Loucy (cell line): ENCODE measurements around the gene AFTPH.

Experiments used
- H2AFZ ChIP-seq: fragments of 200-600 bp; sonication (generic); 2 replicates; pipeline ENCODE4 v1.6.0; 2016; ENCODE audit warnings: antibody characterized with exemption, mild to moderate bottlenecking, low read length, moderate library complexity
- H3F3A ChIP-seq: fragments of 200-600 bp; 2 replicates; pipeline ENCODE4 v1.6.0; 2016; ENCODE audit warnings: antibody characterized with exemption, low read depth, mild to moderate bottlenecking
- H3K27me3 ChIP-seq: fragments of 200-600 bp; sonication (generic); 2 replicates; pipeline ENCODE4 v1.6.1; 2014; ENCODE audit warnings: low read length, mild to moderate bottlenecking; ENCODE audit not compliant: insufficient read depth, poor library complexity, severe bottlenecking
- H3K36me3 ChIP-seq: fragments of 200-600 bp; sonication (generic); 2 replicates; pipeline ENCODE4 v1.6.1; 2016; ENCODE audit warnings: low read length; ENCODE audit not compliant: insufficient read depth
- H3K4me1 ChIP-seq: fragments of 200-600 bp; sonication (generic); 2 replicates; pipeline ENCODE4 v1.5.1; 2014; ENCODE audit warnings: low read length, mild to moderate bottlenecking; ENCODE audit not compliant: insufficient read depth, poor library complexity, severe bottlenecking
- H3K4me2 ChIP-seq: fragments of 200-600 bp; sonication (generic); 2 replicates; pipeline ENCODE4 v1.6.0; 2014; ENCODE audit warnings: antibody characterized with exemption, low read length, low read depth, mild to moderate bottlenecking; ENCODE audit not compliant: poor library complexity, severe bottlenecking
- H3K4me3 ChIP-seq: fragments of 200-600 bp; sonication (generic); 2 replicates; pipeline ENCODE4 v1.5.1; 2014; ENCODE audit warnings: low read length, mild to moderate bottlenecking, mixed read lengths; ENCODE audit not compliant: poor library complexity, severe bottlenecking
- H3K79me2 ChIP-seq: fragments of 200-600 bp; sonication (generic); 2 replicates; pipeline ENCODE4 v1.6.1; 2014; ENCODE audit warnings: low read length; ENCODE audit not compliant: insufficient read depth
- H3K9ac ChIP-seq: fragments of 200-600 bp; sonication (generic); 2 replicates; pipeline ENCODE4 v1.6.0; 2014; ENCODE audit warnings: mild to moderate bottlenecking, low read depth, low read length, moderate library complexity; ENCODE audit not compliant: poor library complexity, severe bottlenecking
- H3K9me2 ChIP-seq: fragments of 200-600 bp; sonication (generic); replicated peaks from 2 replicates; pipeline ENCODE4 v1.6.1; 2016; ENCODE audit warnings: low read depth, low read length, mixed read lengths
- H3K9me3 ChIP-seq: fragments of 200-600 bp; sonication (generic); 2 replicates; pipeline ENCODE4 v1.6.1; 2014; ENCODE audit warnings: mild to moderate bottlenecking, antibody characterized with exemption, low read length, low read depth; ENCODE audit not compliant: insufficient read depth
- H4K20me1 ChIP-seq: fragments of 200-600 bp; sonication (generic); 2 replicates; pipeline ENCODE4 v1.6.0; 2014; ENCODE audit warnings: antibody characterized with exemption, low read length, mild to moderate bottlenecking; ENCODE audit not compliant: insufficient read depth, poor library complexity, severe bottlenecking
- EZH2phosphoT487 ChIP-seq: fragments of 200-600 bp; IDR thresholded peaks from 2 replicates; pipeline ENCODE4 v1.6.1; 2018; ENCODE audit warnings: antibody characterized with exemption, mild to moderate bottlenecking, moderate library complexity, borderline replicate concordance
- TF ChIP-seq, protein P1 (sequence below): fragments of 200-600 bp; sonication (generic); conservative IDR thresholded peaks from 2 replicates; pipeline ENCODE4 v1.5.1; 2014; ENCODE audit warnings: mild to moderate bottlenecking, antibody characterized with exemption, low read length

AFTPH gene

DNA sequence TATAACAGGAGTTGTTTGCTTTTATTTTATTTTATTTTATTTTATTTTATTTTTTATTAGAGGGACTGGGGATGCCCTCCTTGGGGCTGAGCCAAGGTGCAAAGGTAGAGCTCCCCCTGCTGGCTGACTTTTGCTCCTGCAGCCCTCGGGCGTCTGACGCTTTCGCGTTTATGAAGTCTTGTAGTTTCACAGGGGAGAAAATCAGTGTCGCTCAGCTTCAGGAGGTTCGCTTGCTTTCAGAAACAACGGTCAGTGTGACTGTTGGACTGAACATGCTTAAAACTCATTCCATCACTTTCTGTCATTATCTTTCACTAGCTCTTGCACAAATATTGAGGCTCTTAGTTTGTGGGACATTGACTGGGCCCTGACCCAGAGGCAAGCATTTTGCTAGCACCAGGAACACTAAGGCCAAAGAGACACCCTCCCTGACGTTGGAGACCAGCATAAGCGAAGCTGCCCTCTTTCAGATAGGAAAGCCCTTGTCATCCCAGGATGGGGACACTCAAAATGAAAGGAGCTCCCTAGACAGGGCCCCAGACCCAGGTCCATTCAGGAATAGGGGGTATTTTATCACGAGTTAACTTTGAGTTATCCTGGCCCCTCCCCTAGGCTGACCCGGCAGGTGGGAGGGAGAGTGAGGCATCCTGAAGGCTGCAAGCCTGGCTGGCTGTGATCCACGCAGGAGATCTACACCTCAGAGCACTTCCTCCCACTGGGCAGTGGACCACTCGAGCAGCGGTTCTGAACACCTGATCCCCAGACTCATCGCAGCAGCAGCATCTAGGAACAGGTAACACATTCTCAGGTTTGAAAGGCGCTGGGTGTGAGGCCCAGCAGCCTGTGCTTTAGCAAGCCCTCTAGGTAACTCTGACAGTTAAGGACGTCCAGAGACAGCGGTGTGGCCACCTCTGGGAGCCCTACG lies 35.8 kb upstream of the AFTPH start:
- Histone ChIP-seq H3K9me2 (no peaks in the 10 kb centered on the region), H4K20me1 (no peaks in the 10 kb centered on the region), H2AFZ (no peak overlapping the region), H3K79me2 (no peaks in the 10 kb centered on the region), H3K9ac (no peak overlapping the region), H3K36me3 (no peaks in the 10 kb centered on the region), H3K4me1 (no peaks in the 10 kb centered on the region), H3F3A (no peaks in the 10 kb centered on the region), H3K27me3 (peaks cover 56% of the 10 kb centered on the region), H3K4me3 (no peak overlapping the region), H3K4me2 (no peak overlapping the region), H3K9me3 (no peaks in the 10 kb centered on the region)
- TF ChIP-seq EZH2phosphoT487 = no peak
- TF ChIP-seq, protein P1, sequence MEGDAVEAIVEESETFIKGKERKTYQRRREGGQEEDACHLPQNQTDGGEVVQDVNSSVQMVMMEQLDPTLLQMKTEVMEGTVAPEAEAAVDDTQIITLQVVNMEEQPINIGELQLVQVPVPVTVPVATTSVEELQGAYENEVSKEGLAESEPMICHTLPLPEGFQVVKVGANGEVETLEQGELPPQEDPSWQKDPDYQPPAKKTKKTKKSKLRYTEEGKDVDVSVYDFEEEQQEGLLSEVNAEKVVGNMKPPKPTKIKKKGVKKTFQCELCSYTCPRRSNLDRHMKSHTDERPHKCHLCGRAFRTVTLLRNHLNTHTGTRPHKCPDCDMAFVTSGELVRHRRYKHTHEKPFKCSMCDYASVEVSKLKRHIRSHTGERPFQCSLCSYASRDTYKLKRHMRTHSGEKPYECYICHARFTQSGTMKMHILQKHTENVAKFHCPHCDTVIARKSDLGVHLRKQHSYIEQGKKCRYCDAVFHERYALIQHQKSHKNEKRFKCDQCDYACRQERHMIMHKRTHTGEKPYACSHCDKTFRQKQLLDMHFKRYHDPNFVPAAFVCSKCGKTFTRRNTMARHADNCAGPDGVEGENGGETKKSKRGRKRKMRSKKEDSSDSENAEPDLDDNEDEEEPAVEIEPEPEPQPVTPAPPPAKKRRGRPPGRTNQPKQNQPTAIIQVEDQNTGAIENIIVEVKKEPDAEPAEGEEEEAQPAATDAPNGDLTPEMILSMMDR = peak; percentile 79

DNA sequence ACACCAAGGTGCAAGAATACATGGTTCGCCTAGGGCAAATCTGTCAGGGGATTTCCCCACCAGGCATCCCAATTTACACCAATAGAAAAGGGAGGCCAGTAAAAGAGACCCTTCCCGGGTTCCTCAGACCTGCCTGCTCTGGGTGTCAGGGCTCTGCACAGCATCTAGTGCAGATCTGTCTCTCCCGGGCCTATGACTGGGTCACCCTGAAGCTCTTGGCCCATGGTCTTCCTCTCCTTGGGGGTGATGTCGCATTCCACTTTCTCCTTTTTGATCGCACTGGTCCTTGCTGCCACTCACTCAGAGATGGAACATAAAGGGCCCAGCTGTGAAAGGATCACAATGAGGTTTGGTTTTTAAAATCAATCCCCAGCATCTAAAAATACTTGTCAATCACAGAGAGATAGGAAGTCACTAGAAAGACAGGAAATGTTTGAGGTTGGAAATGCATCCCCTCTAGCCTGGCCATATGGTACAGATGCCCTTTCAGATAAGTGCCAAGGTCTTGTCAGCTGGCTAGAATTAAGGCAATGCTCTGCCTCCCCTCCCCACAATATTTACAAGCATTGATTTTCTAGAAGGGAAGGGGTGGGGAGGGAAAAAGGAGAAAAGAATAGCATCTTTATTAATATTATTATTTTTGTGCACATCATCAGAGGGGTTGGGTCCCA lies 34.9 kb upstream of the AFTPH start:
- H3K79me2 ChIP-seq = no peaks in the 10 kb centered on the region
- no peaks in the 10 kb centered on the region for H3K9me2 ChIP-seq
- H3K4me1 ChIP-seq = no peaks in the 10 kb centered on the region
- no peaks in the 10 kb centered on the region for H3K36me3 ChIP-seq
- no peak overlapping the region for H3K9ac ChIP-seq
- H3K4me3 ChIP-seq = no peak overlapping the region
- TF ChIP-seq, protein P1 = no peak
- TF ChIP-seq EZH2phosphoT487 = peak; percentile 46; the same call in 1 of the 2 replicates
- H3K9me3 ChIP-seq = no peaks in the 10 kb centered on the region
- H3K27me3 ChIP-seq = peaks cover 65% of the 10 kb centered on the region
- H2AFZ ChIP-seq = no peak overlapping the region
- H3F3A ChIP-seq = no peaks in the 10 kb centered on the region
- no peaks in the 10 kb centered on the region for H4K20me1 ChIP-seq
- no peak overlapping the region for H3K4me2 ChIP-seq

DNA sequence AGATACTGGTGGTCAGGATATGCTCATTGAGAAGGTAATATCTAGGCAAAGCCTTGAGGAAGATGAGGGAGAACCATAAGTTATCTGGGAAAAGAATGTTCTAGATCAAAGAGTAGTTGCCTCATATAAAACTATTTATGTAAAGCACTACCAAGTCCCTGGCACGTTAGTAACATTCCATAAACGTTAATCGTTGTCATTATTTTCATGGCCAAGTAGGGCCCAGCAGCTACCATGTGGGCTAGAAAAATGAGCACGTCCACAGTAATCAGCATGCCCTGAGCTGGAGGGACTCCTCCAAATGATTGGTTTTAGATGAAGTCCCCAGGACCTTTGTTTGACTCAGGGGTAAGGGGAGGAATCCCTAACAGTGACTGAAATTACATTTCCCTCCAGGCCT lies 32.7 kb upstream of the AFTPH start:
- no peaks in the 10 kb centered on the region for H3K4me1 ChIP-seq
- H4K20me1 ChIP-seq = no peaks in the 10 kb centered on the region
- no peak overlapping the region for H3K9ac ChIP-seq
- H3K36me3 ChIP-seq = no peaks in the 10 kb centered on the region
- H3F3A ChIP-seq = no peaks in the 10 kb centered on the region
- no peak overlapping the region for H3K4me3 ChIP-seq
- H3K9me3 ChIP-seq = no peaks in the 10 kb centered on the region
- H3K9me2 ChIP-seq = no peaks in the 10 kb centered on the region
- TF ChIP-seq EZH2phosphoT487 = no peak
- TF ChIP-seq, protein P1 = no peak
- H2AFZ ChIP-seq = no peak overlapping the region
- H3K79me2 ChIP-seq = no peaks in the 10 kb centered on the region
- peaks cover 70% of the 10 kb centered on the region for H3K27me3 ChIP-seq
- no peak overlapping the region for H3K4me2 ChIP-seq
